ENCODE results near the gene TESPA1.

DNA sequence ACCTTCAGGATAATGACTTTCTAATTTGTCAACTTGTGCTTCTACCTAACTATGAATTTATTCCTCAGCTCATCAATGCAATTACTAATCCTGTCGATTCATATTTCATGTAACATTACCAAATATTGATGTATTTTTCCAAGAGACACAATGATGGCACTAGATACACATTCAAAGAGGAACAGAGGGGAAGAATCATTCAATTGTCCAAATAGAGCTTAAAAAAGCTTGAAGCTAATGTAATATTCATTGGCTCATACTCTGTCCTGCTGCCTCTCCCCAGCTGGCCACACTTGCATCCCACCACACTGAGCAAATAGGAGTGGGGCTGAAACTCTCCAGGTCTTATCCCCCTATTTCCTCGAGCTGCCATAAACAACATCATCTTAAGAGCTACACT is 9.3 kb downstream of the TESPA1 start:
- TF ChIP-seq EZH2 (IDR thresholded peaks at IDR 0.05; ENCODE audit: low read length, unreplicated experiment): no peak
- TF ChIP-seq, protein P1, sequence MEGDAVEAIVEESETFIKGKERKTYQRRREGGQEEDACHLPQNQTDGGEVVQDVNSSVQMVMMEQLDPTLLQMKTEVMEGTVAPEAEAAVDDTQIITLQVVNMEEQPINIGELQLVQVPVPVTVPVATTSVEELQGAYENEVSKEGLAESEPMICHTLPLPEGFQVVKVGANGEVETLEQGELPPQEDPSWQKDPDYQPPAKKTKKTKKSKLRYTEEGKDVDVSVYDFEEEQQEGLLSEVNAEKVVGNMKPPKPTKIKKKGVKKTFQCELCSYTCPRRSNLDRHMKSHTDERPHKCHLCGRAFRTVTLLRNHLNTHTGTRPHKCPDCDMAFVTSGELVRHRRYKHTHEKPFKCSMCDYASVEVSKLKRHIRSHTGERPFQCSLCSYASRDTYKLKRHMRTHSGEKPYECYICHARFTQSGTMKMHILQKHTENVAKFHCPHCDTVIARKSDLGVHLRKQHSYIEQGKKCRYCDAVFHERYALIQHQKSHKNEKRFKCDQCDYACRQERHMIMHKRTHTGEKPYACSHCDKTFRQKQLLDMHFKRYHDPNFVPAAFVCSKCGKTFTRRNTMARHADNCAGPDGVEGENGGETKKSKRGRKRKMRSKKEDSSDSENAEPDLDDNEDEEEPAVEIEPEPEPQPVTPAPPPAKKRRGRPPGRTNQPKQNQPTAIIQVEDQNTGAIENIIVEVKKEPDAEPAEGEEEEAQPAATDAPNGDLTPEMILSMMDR (conservative IDR thresholded peaks at IDR 0.05; ENCODE audit: low read depth, low read length): no peak
- no peak for TF ChIP-seq EZH2phosphoT487 (IDR thresholded peaks at IDR 0.05; ENCODE audit: borderline replicate concordance, low read length)
